Fibroblast of gingiva (primary cell): ENCODE measurements around the gene CENPN.

Experiments used
- DNase-seq: peaks from one replicate; pipeline ENCODE4 v3.0.0-alpha.2; 2011; ENCODE audit warnings: low read depth

The CENPN gene

DNA sequence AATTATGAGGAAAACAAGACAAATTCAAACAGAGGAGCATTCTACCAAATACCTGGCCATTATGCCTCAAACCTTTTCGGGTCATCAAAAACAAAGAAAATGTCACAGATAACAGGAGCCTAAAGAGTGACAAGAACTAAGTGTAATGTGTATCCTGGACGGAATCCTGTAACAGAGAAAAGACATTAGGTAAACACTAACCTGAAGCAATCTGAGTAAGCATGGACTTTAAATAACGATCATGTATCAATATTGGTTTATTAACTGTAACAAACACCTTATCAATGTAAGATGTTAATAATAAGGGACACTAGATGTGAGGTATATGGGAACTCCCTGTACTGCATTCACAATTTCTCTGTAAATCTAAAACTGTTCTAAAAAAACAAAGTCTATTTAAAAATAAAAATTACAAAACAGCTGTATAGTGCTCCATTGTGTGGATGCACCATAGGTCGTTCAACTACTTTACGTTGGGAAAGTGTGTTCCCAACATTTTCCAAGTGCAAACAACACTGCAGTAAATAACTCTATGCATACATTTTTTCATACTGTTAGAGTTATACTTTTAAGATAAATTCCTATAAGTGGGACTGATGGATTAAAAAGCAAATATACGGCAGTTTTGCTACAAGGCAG is 15.1 kb upstream of the CENPN start:
- no peak for DNase-seq

DNA sequence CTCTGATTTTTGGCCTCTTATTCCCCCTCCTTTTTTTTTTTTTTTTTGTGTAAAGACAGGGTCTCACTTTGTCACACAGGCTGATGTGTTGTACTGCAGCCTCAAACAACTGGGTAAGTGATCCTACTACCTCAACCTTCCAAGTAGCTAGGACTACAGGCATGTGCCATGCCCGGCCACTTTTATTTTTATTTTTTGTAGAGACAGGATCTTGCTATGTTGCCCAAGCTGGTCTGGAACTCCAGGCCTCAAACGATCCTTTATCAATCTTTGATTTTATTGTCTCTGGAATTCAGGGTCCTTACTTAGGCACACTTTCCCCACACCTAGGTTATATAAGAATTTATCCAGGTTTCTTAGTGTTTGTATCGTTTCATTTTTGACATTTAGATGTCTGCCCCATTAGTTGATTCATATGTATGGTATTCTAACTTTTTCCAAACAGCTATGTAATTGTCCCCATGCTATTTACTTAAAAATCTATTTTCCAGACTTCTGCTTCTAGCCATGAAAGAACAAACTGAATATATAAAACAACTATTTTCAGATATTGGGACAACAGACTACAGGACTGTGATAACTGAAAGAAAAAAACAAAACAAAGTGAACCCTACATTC is 14.2 kb upstream of the CENPN start:
- DNase-seq = no peak

DNA sequence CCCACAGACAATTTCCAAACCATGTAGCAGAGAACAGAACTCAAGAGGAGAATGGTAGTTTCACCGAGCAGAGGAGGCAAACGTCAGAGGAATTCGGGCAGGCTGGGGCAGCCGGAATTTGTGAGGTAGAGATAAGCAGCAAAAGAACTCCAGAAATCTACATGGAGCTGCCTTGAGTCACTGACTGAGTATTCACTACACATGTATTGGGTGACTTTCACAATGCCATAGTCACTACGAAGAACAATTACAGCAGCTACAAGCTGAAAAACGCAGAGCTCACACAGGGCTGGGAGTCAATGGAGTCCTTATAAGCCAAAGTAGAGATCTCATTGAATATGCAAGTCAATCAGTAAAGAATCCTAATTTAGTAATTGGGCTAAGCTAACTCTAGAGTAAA is 13.7 kb upstream of the CENPN start:
- DNase-seq = peak; percentile 65

DNA sequence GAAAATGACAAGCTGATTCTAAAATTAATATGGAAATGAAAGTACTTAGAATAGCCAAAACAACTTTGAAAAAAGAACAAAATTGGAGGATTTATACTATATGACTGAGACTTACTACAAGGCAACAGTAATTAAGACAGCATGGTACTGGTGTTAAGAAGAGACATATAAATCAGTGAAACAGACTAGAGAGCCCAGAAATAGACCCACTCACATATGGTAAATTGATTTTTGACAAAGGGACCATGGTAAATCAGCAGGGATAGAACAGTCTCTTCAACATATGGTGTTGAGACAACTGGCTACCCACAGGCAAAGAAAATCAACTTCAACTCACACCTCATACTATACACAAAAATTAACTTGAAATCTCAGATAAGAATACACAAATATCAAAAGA is 13.2 kb upstream of the CENPN start:
- no peak for DNase-seq

DNA sequence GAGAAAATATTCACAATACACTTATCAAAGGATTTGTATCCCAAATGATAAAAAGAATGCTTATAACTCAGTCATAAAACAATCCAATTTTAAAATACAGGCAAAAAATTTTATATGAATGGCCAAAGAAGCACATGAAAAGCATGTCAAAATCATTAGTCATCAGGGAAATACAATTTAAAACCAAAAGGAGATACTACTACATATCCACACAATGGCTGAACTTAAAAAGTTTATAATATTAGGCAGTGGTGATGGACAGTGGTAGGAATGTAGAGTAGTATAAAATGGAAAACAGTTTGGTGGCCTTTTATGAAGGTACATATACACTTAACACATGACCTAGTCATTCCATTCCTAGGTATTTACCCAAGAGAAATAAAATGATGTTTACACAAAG is 12.6 kb upstream of the CENPN start:
- no peak for DNase-seq

DNA sequence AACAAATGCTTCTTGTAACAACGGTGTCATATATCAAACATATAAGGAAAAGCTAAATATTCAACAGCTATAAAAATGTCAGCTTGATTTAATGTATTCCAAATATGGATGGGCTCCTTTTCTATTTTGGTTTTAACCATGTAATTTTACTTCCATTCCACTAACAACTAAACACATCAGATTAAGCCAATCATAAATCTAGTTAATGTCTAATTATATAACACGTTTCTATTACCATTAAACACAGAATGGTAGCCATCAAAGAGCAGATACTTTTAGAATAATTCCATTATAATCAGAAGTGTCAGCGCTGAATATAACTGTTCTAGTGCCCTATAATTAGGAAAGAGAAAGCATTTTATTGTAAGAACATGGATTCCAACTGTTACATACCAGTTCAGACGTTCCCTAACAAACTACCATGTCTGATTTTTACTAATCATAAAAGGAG is 10.3 kb upstream of the CENPN start:
- no peak for DNase-seq

DNA sequence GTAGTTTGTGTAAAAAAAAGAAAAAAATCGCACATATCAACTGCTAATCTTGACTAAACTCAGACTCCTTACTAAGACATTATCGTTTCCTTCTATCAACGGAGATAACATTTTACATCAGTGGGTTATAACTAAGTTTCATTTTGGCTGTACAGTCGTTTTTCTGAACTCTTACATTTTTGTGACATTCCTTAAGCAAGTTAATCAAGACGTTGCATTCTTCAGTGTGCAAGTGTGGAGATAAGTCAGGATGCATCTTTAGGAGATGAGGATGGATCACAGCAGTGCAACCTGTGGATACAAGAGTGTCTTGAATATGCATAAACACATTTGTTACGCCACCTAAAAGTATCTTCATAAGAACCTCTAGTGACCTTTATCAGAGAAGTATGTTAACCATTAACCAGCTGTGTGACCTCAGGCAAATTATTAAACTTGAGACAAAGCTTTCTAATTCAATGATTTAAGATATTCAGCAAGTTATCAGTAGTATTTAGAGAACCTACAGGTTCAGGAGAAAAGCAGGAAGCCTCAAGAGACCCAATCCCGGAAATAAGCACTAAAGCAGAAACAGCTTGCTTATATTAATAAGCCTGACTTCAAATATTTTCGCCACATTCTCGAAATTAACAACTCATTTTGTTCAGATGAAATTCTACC is 9.7 kb upstream of the CENPN start:
- DNase-seq = no peak

DNA sequence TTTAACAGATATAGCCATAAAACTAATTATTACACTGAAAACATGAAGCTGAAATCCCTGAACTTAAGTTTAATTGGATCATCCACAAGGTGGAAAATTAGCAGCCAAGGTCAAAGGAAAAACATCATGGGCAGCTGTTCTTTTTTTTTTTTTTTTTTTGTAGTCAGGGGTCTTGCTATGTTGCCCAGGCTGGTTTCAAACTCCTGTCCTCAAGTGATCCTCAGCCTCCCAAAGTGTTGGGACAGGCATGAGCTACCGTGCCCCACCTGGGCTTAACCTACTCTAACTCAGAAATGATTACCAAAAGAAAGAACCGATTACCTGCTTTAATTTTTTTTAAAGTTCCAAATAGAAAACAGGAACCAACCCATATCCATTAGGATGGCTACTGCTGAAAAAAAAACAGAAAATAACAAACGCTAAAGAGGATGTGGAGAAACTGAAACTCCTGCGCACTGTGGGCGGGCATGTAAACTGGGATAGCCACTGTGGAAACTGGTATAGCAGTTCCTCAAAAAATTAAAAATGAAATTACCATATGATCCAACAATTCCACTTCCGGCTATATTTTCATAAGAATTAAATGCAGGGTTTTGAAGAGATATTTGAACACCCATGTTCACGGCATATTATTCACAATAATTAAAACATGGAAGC is 8.9 kb upstream of the CENPN start:
- no peak for DNase-seq

DNA sequence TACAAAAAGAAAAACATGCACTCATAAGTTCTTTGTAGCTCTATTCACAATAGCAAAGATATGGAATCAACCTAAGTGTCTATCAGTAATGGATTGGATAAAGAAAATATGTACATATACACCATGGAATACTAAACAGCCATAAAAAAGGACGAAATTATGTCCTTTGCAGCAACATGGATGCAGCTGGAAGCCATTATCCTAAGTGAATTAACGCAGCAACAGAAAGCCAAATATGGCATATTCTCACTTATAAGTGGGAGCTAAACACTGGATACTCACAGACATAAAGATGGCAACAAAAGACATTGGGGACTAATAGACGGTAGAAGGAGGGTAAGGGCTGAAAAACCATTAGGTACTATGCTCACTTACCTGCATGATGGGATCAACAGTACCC is 6.1 kb upstream of the CENPN start:
- no peak for DNase-seq

DNA sequence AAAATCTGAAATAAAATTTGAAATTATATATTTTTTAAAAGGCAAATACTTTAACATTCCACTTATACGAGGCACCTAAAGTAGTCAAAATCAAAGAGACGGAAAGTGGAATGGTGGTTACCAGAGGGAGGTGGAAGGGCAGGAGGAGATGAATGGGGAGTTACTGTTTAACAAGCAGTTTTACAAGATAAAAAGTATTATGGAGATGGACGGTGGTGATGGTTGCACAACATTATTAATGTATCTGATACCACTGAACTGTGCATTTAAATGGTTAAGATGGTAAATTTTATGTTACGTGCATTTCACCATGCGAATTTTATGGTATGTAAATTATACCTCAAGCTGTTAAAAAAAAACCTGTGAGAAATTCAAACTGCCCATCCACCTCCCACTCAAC is 5.7 kb upstream of the CENPN start:
- no peak for DNase-seq

DNA sequence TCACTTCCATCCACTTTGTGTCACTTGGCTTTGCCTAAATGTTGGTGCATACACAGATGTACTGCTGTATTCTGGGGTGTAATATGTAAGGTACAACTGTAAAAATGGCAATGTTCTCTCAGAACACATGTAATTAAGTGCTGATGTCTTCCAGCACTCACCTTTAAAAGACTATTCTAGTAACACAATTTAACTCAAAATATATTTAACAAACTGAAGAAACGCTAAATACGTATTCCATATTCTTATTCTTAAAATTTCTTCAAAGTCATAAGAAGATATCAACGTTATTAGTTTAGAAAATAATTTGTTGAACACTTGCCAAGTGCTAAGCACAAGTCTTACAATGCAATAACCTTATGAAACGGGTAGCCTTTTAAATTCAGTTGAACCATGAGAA is 4.0 kb upstream of the CENPN start:
- no peak for DNase-seq

DNA sequence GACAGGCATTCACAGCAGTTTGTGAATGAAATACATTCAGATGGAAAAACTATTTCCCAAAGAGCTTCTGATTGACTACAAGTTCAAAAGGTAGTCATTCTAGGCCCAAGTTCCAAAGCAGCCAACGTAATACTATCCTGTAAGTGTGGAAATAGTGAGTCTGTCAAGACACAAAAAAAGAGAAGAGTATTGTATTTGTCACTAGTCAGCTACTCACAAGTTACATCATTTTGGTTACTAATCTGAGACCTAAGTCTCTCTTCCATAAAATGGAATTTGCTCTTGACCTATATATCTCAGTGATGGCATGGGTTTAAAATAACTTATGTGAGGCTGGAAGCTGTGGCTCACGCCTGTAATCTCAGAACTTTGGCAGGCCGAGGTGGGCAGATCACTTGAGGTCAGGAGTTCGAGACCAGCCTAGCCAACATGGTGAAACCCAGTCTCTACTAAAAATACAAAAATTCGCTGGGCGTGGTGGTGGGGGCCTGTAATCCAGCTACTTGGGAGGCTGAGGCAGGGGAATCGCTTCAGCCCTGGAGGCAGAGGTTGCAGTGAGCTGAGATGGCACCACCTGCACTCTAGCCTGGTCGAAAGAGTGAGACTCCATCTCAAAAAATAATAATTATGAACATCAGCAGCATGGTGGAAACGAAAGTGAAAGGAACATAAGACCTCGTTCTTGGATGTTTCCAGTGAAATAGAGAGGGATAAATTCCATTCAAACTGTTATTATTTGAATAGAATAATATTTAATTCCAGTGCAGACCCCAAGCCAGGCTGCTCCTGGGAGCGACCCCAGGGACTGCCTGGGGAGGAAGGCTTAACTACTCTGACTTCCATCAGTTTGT is 3.2 kb upstream of the CENPN start:
- peak; percentile 48 for DNase-seq

DNA sequence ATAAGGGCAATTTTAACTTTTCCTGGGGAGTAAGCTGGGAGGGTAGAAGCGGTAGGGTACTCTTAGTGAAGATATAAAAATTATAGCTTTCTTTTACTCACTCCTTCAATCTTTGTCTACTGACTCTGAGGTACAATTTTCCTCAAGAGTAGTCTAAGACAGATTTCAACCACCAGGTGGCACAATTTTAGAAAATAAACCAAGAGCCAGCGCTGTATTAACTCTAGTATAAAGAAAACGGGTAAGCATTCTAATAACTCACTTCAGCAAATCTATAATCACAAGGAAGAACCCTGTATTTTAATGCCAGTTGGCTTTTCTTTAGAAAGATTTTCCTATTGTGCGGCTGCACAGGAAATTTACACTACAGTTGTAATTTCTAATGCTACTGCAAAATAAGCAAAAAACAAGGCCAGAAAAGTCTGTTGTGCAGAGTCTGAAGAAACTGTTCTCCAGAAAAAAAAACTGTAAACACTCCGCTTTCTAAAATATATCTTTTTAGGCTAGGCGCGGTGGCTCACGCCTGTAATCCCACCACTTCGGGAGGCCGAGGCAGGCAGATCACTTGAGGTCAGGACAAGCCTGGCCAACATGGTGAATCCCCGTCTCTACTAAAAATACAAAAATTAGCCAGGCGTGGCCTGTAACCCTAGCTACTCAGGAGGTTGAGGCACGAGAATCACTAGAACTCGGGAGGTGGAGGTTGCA is 2.2 kb upstream of the CENPN start:
- peak; percentile 45 for DNase-seq

DNA sequence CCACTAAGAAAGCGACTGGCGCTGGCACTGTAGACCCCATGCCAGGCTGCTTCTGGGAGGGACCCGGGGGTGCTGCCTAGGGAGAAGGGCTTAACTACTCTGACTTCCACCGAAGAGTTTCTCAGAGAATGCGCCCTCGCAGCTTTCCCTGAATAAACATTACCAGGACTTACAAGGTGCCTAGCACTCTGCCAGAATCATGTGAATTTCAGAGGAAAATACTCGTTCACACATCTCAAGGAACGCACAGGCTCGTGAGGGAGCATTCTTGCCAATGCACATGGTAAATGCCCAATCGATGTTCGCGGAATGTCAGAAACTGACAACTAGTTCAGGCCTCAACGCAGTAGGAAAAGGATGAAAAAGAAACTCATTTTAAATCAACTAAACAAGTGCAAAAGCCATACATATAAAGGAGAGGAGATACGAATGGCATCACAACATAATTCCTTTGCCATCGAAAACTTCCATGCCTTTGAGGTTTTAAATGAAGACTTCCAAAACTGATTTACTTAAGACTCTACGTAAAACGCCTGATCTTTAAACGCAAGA is 1.3 kb upstream of the CENPN start:
- DNase-seq = no peak

DNA sequence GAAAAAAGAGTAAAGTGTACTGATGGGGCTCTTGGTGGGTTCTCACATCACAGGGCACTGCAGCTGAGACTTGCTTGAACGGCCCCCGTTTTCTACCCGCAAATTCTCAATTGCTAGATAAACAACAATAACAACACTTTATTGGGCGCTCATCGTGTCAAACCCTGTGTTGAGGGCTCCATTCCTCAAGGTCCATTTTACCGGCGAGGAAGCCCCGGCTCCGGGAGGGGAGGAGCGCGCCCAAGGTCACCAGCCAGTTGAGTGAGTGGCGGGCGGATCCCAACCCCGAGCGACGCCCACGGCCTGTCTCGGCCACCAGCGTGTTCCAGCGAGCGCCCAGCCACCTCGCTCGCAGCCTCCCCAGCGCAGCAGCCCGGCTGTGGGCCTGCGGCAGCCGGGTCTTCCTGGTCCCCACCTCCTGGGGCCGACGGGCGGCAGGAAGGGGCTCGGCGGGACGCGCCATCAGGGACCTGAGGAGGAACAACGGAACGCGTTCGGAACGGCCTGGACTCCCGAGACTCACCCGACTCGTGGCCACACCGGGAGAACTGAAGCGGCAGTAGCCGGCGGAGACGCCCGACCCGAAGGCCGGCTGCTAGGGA is 702 bp upstream of the CENPN start:
- peak; percentile 47 for DNase-seq

DNA sequence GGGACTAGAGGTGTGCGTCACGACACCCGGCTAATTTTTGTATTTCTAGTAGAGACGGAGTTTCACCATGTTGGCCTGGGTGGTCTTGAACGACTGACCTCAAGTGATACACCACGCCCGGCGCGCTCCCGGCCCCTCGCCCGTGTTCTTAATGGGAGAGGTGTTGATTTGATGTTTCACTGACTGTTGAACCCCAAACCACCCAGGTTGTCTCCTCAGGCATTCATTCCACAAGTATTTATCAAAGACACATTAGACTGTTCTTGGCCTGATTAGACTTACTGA is 1.4 kb downstream of the CENPN start:
- DNase-seq = no peak

DNA sequence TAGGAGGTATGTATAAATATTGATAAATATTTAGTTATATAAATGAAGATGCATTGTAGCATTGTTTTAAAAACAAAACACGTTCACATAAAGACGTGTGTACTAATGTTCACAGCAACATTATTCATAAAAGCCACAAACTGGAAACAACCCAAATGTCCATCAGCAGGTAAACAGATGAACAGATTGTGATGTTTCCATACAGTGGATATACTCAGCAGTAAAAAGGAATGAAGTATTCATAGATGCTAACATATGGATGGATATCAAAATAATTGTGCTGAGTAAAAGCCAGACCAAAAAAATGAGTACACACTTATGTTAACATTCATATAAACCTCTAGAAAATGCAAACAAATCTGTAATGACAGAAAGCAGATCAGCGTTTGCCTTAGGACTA is 6.0 kb downstream of the CENPN start:
- DNase-seq = no peak

DNA sequence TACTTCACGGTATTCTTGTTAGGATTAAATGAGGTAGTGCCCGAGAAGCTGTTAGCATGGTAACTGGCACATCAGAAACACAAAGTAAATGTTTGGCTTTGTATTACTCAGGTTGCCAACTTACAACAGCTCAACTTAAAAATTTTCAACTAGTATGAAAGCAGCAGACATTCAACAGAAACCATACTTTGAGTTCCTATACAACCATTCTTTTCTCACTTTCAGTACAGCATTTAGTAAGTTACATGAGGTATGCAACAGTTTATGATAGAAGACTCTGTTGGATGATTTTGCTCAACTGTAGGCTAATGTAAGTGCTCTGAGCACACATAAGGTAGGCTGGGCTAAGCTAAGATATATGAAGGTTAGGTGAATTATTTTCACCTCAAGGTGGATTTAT is 7.7 kb downstream of the CENPN start:
- DNase-seq = no peak

DNA sequence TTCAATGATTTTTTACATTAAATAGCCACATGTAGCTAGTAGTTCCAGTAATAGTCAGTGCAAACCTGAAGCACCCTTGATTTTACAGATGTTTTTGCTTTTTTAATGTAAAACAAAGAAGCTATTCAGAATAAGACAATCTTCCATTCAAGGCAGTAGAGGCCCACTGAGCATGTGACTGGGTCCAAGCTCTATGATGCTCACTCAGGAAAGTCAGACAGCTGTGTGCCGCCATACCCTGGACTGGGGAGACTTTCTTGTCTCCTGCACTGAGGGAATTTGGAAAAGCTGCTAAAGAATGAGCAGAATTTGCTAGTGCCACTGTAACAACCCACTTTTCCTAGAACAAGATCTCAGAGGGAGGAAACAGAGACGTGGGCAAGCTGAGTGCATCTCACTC is 11.5 kb downstream of the CENPN start:
- DNase-seq = no peak

DNA sequence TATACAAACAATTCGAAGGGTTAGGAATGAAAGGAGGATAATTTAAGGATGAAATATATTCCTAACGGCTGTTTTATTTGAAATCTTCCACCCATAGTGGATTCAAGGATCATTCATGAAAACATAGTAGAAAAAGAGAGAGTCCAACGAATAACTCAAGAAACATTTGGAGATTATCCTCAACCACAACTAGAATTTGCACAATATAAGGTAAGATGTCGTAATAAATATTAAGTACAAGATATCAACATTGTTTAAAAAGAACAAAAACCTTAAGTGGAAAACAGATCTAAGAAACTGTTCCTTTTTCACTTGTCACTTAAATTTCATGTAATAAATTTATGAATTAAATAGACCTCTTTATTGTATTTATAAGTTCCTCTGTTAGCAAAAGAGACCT is 19.4 kb downstream of the CENPN start:
- no peak for DNase-seq

DNA sequence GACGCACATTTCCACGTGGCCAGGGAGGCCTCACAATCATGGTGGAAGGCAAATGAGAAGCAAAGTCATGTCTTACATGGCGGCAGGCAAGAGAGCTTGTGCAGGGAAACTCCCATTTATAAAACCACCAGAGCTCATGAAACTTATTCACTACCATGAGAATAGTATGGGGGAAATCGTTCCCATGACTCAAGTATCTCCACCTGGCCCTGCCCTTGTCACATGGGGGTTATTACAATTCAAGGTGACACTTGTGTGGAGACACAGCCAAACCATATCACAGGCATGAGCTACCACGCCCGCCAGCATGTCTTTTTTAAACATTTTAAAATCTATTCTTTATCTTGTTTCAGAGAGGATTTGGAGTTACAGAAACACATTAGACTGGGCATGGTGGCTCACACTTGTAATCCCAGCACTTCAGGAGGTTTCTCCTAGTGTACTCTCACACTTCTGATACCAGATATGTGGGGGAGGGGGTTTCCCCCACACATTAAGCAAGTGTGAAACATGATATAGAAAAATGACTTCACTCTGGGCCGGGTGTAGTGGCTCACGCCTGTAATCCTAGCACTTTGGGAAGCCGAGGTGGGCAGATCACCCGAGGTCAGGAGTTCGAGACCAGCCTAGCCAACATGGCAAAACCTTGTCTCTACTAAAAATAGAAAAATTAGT is 23.1 kb downstream of the CENPN start:
- no peak for DNase-seq
